ENCODE data around the gene FOXO4.
"Not testable (repeated sequence)": the region's sequence is repeated elsewhere in the genome, so short reads cannot be mapped to it uniquely, and the experiment has no call there.

The FOXO4 gene, protein sequence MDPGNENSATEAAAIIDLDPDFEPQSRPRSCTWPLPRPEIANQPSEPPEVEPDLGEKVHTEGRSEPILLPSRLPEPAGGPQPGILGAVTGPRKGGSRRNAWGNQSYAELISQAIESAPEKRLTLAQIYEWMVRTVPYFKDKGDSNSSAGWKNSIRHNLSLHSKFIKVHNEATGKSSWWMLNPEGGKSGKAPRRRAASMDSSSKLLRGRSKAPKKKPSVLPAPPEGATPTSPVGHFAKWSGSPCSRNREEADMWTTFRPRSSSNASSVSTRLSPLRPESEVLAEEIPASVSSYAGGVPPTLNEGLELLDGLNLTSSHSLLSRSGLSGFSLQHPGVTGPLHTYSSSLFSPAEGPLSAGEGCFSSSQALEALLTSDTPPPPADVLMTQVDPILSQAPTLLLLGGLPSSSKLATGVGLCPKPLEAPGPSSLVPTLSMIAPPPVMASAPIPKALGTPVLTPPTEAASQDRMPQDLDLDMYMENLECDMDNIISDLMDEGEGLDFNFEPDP

GRCh38 chrX:71095555-71095980, at the start of gene FOXO4:
Gene FOXO4, plus strand, starts transcription at chrX:71095851. Its CDS starts 678 bp downstream, at chrX:71096529.
- peak; percentile 95 for DNase-seq

DNA sequence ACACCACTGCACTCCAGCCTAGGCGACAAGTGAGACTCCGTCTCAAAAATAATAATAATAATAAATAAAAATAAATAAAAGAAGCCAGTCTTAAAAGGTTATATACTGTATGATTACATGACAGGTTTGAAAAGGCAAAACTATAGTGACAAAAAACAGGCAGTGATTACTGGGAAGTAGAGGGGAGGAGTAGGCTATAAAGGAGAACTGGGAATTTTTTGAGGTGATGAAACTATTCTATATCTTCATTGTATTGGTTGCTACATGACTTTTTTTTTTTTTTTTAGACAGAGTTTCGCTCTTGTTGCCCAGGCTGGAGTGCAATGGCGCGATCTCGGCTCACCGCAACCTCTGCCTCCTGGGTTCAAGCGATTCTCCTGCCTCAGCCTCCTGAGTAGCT, 47.8 kb upstream of the FOXO4 start:
- not testable (repeated sequence) for DNase-seq

- no peak for DNase-seq
These were observed 42.9 kb upstream of the FOXO4 start for GRCh38 chrX:71052721-71053120.

DNA sequence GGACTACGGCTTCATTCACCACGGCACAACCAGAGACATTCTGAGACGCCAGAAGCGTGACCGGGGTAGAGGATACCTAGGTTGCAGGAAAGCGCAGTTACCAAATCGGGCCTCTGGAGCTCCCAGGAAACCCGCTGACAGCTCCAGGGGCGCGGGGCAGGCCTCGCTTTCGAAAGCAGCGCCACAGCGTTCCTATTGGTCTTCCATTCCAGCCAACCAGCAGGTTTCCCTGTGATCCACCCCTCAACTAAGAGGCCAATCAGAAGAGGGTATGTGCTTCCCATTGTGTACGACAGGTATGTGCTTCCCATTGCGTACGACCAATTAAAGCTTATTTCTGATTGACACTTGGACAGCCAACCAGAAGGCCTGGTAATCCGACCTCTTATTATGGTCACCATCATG, 42.4 kb upstream of the FOXO4 start:
- no peak for DNase-seq

- DNase-seq: no peak
These were observed 38.8 kb upstream of the FOXO4 start for GRCh38 chrX:71056867-71057266.

DNA sequence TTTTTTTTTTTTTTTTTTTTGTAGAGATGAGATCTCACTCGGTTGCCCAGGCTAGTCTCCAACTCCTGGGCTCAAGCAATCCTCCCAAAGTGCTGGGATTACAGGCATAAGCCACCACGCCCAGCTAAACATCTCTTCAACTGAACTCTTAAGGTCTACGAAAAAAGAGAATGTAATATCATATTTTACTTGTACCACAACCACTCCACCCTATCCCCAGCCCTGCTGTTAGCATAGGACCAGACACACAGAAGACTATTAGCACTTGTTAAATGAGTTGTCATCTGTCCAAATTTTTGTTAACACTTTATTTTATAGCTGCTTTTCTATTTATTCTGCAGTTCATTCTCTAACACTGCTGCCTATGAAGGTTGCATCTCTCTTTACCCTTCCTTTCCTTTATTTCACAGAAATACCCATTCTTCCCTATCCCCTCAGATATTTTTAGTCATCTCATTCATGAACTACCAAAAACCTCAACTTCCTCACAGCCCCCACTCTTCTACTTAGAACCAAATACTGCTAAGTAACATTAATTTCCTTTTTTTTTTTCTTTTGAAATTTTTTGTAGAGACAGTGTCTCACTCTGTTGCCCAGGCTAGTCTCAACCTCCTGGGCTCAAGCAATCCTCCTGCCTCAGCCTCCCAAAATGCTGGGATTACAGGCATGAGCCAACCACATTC, 37.7 kb upstream of the FOXO4 start:
- no peak for DNase-seq

DNA sequence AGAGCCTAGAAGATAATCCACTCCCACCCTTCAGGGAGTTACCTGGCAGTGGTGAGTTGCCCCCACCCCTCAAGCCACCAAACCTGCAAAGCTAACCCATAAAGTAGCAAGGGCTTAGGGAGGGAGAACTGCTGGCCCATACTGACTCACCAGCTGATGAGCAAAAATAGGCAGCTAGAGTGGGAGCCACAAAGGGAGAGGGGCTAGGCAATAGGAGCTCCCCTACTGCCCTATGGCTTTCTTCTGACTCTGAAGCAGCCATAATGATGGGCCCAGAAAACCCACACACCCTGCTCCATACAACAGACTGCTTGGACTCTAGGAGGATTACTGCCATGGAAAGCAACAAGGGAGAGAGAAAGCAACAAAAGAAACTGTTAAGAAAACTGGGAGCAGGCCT, 35.5 kb upstream of the FOXO4 start:
- no peak for DNase-seq

GRCh38 chrX:71067089-71067488, 28.6 kb upstream of the FOXO4 start:
- DNase-seq: no peak

DNA sequence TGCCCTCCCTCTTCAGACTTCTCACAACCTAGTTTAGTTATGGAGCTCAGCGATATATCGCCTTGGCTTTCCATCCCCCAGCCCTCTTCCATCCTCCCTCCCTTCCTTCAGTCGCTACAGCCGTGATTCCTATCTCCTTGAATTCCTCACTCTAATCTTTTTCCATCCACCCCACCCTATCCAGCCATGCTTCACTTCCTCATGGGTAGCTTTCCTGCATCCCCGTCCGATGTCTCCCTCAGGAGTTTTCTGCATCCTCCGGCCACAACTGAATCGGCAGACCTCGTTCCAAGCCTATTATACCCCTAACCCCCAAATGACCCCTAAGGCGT, 28.0 kb upstream of the FOXO4 start:
- no peak for DNase-seq

DNA sequence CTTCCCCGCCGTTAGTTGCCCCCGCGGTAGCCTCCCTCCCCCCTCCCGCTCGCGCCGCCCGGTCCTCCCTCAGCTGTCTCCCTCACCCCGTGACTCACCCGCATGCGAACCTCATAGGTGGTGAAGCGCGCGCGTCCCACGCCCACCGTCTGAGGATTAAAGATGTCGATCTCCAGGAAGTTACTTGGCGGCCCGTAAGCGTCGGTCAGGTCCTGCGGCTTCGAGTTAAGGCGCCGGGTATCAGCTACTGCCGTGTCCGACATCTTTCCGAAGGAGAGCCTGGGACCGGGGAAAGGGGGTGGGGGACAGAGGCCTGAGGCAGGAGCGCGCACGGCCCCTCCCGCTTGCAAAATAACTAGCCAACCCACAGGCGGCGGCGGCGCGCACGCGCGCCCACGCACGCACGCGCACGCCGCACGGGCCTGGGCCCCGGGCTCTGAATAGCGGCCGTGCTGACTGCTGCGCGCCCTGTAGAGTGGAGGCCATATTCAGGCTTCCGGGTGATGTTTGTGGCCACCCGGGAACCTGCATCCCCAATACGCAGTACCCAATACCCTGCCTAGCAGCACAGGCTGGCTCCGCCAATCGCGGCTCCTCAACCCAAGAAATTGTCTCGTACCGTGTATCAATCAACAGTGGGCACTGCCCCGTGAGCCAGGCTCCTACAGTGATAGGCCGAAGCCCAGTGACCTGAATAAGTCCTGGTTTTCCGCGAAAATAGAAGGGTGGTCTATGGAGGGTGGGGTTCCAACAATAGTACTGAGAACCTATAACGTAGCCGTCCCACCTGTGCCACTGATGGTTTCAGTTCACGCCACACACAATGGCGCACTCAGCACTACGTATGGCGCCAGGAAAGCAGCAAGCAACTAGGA, 27.4 kb upstream of the FOXO4 start, which contains the start of gene SNX12:
Gene SNX12 (minus strand): TSS at position 291 of the 875 bp plus-strand sequence. CDS start 28 bp downstream, at position 263.
- peak; percentile 97 for DNase-seq

- DNase-seq: no peak
These were observed 25.1 kb upstream of the FOXO4 start for GRCh38 chrX:71070531-71070930.

DNA sequence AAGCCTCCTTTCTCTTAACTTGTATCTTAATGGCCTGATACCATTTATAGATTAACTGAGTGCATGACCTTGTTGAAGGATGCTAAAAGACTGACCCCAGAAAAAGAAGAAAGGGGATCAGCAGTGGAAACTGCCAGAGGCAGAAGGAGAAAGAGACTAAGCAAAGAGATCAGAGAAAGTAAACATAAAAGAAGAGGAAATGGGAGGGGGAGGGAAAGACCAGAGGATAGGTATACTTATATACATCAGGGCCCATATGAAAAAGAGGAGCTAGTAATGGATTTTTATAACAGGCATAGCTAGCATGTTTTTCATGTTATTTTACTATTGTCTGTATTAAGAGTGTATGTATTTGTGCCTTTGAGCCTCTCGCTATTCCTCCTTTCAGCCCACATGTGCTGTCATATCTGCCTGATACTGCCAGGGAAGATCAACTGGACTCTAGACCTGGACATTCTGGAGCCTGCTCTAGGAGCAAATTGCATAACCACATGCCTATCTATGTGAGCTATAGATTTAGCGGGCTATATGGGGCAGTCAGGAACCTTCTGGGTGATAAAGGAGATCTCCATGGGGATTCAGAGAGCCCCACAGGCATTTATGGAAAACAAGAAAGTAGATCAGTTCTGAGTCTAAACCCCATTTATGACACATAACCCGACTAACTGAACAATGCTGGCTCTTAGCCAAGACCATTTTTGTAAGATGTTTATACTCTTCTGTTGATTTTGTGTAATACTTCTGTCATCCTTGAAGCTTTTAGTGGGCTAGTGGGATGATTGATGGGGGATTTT, 14.1 kb upstream of the FOXO4 start:
- no peak for DNase-seq

DNA sequence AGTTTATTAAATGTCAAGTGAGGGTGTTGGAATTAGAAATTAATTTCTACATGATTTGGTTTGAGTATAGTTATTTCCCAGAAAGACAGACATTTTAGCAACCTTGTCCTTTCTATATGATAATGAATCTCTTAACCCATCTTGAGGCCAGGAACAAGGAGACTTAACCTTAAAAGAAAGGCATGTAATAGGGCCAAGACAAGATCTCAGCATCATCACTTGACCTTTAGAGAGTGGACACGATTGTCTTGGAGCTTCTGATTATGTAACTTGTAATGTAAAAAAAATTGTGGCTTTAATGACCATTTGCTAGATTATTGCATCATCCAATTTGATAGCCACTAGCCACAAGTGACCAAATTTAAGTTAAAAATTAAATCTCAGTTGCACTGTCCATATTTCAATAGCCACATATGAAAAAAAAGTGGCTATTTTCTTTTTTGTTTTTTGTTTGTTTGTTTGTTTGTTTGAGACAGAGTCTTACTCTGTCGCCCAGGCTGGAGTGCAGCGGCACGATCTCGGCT, 13.5 kb upstream of the FOXO4 start:
- no peak for DNase-seq

DNA sequence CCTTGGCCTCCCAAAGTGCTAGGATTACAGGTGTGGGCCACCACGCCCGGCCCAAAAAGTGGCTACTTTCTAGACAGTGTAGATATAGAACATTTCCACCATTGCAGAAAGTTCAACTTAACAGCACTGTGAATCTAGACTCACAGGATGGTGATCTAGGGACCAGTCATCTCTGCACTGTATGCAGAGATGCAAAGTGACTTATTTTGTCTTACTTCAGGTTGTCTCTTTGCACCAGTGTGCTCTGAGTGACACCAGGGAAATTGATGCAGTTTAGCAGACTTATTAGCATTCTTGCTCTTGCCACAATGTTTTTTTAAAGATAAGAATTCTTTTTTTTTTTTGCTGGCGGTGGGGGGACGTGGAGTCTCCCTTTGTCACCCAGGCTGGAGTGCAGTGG, 12.8 kb upstream of the FOXO4 start:
- no peak for DNase-seq

DNA sequence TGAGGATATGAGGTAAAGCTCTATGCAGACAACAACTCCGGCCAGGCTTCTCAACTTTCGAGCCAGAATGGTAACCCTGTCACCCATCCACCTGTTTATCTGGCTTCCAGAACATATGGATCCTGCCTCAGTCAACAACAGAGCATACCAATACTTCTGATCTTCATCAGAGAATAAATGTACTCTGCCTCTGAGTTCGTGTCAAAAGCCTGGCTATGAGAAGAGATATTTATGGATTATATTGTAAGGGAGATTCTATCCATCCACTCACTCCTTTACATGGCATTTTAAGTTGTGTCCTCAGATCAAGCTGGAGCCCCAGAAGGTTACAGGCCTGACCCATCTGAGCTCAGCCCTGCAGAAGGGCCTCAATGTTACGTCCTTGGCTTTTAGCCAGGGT, 9.8 kb upstream of the FOXO4 start:
- no peak for DNase-seq

GRCh38 chrX:71091263-71091662, 4.4 kb upstream of the FOXO4 start:
- no peak for DNase-seq

- peak; percentile 39 for DNase-seq
These were observed 618 bp upstream of the FOXO4 start for GRCh38 chrX:71095033-71095432.

- DNase-seq: peak; percentile 84
These were observed 519 bp downstream of the FOXO4 start for GRCh38 chrX:71095981-71096759.

GRCh38 chrX:71096760-71097032, 1.0 kb downstream of the FOXO4 start:
- no peak for DNase-seq

DNA sequence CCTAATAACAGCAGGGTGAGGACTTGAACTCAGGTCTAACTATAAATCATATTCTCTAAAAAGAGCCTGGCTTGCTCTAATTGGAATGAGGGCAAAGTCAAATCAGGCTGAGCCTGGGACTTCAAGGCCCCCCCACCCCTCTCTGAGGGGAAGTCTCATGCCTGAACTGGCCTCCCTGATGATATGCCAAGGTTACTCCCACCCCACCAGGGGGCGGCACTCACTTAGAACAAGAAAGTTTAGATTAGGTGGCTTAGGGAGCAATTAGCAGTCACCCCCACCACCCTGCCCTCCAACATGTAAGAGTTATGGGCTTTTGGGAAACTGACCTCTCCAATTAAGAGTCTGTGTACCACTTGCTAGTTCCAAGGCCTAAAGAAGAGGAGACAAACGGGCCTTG, 2.7 kb downstream of the FOXO4 start:
- peak; percentile 82 for DNase-seq

- DNase-seq: no peak
These were observed 3.4 kb downstream of the FOXO4 start for GRCh38 chrX:71098951-71099506.

Data from NCI-H82 (cell line).